HG03103 (cell line): Measurements from ENCODE around the gene SERGEF.
"Not testable (repeated sequence)": the region's sequence is repeated elsewhere in the genome, so short reads cannot be mapped to it uniquely, and the experiment has no call there.

Source experiments
- ATAC-seq: cut with Tn5 transposase; IDR thresholded peaks from one replicate; pipeline ENCODE4 v1.9.1; 2021; ENCODE audit warnings: low read depth; ENCODE audit not compliant: unreplicated experiment

SERGEF gene

GRCh38 chr11:17868398-17868797 lies 144.4 kb downstream of the SERGEF start:
- not testable (repeated sequence) for ATAC-seq

- no peak for ATAC-seq
These were observed 145.5 kb downstream of the SERGEF start for GRCh38 chr11:17867341-17867740.

- no peak for ATAC-seq
These were observed 146.9 kb downstream of the SERGEF start for GRCh38 chr11:17865765-17866428.

- no peak for ATAC-seq
These were observed 148.3 kb downstream of the SERGEF start for GRCh38 chr11:17864478-17864941.

- no peak for ATAC-seq
These were observed 151.7 kb downstream of the SERGEF start for GRCh38 chr11:17861036-17861755.

GRCh38 chr11:17859552-17859951 lies 153.3 kb downstream of the SERGEF start:
- ATAC-seq = no peak

- no peak for ATAC-seq
These were observed 157.1 kb downstream of the SERGEF start for GRCh38 chr11:17855531-17856290.

- ATAC-seq = no peak
These were observed 159.6 kb downstream of the SERGEF start for GRCh38 chr11:17853280-17853679.

- no peak for ATAC-seq
These were observed 160.6 kb downstream of the SERGEF start for GRCh38 chr11:17852246-17852645.

- ATAC-seq = no peak
These were observed 161.2 kb downstream of the SERGEF start for GRCh38 chr11:17851697-17852096.

GRCh38 chr11:17850336-17850735 lies 162.5 kb downstream of the SERGEF start:
- no peak for ATAC-seq

- no peak for ATAC-seq
These were observed 164.1 kb downstream of the SERGEF start for GRCh38 chr11:17848715-17849114.

- no peak for ATAC-seq
These were observed 165.9 kb downstream of the SERGEF start for GRCh38 chr11:17846852-17847453.

GRCh38 chr11:17845431-17845881 lies 167.4 kb downstream of the SERGEF start:
- ATAC-seq = no peak

- ATAC-seq = no peak
These were observed 172.7 kb downstream of the SERGEF start for GRCh38 chr11:17840101-17840548.

GRCh38 chr11:17839450-17839849 lies 173.4 kb downstream of the SERGEF start:
- no peak for ATAC-seq

- ATAC-seq = no peak
These were observed 174.7 kb downstream of the SERGEF start for GRCh38 chr11:17838102-17838501.

- ATAC-seq = no peak
These were observed 181.0 kb downstream of the SERGEF start for GRCh38 chr11:17831883-17832282.

- ATAC-seq = no peak
These were observed 181.6 kb downstream of the SERGEF start for GRCh38 chr11:17831228-17831627.

- no peak for ATAC-seq
These were observed 184.5 kb downstream of the SERGEF start for GRCh38 chr11:17828311-17828751.

GRCh38 chr11:17827006-17827405 lies 185.8 kb downstream of the SERGEF start:
- no peak for ATAC-seq
